ENCODE measurements around the gene AIPL1. TPM values are rescaled to one million over a fixed set of nuclear protein-coding genes. Genes with fewer than 3 reads are reported as not detected.

AIPL1 gene
- total RNA-seq, 2 experiments from 2014 or later: not detected

DNA sequence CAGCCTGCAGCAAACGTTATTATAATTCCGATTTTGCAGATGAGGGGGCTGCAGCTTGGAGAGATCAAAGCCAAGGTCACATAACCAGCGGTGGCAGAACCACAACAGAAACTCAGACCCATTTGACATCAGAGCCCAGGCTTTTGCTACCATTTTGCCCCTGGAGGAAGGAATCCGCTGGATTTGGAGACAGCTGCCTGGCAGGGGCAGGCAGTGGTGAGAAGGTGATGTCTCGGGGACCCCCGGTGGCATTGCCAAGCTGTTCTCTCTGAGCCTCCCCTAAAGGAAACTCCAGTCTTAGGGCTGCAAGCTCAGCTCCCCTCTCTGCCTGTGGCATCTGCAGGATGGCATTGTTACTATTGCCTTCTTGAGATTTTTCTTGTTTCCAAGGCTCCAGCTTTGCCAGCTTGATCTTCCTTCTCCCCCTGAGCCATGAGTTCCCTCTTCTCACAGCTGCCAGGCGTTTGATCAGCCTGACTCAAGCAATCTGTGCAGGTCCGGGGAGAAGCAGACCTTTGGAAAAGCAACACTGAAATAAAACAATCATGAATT is 40.8 kb downstream of the AIPL1 start:
- Histone ChIP-seq H3K4me1 (ENCODE audit: insufficient read depth, low read length, poor library complexity, severe bottlenecking) (no peaks in the 10 kb centered on the region), H3K9me3 (ENCODE audit: low read length) (no peaks in the 10 kb centered on the region), H3K79me2 (ENCODE audit: insufficient read depth, low read depth, low read length) (no peaks in the 10 kb centered on the region), H2AFZ (ENCODE audit: low read length) (no peak overlapping the region), H3K36me3 (ENCODE audit: insufficient read depth, low read length) (no peaks in the 10 kb centered on the region), H4K20me1 (ENCODE audit: insufficient read depth, low read length) (no peaks in the 10 kb centered on the region), H3K27ac (ENCODE audit: low read depth, low read length, poor library complexity, severe bottlenecking) (no peak overlapping the region), H3K4me2 (ENCODE audit: low read length) (no peak overlapping the region), H3K9me2 (ENCODE audit: insufficient read depth, low read length) (no peaks in the 10 kb centered on the region), H3K4me3 (ENCODE audit: low read depth, low read length, poor library complexity, severe bottlenecking) (no peak overlapping the region)
- no TSS peak for BruUV-seq (replicated peaks)
- intact Hi-C loops (cut with micrococcal nuclease; ENCODE audit: unreplicated experiment): no loop called here
- ChIA-PET POLR2A (no interaction called here), CTCF (ENCODE audit: unreplicated experiment) (no interaction called here)
- no peak for DNase-seq (ENCODE audit: low spot score)
- TF ChIP-seq, protein P1, sequence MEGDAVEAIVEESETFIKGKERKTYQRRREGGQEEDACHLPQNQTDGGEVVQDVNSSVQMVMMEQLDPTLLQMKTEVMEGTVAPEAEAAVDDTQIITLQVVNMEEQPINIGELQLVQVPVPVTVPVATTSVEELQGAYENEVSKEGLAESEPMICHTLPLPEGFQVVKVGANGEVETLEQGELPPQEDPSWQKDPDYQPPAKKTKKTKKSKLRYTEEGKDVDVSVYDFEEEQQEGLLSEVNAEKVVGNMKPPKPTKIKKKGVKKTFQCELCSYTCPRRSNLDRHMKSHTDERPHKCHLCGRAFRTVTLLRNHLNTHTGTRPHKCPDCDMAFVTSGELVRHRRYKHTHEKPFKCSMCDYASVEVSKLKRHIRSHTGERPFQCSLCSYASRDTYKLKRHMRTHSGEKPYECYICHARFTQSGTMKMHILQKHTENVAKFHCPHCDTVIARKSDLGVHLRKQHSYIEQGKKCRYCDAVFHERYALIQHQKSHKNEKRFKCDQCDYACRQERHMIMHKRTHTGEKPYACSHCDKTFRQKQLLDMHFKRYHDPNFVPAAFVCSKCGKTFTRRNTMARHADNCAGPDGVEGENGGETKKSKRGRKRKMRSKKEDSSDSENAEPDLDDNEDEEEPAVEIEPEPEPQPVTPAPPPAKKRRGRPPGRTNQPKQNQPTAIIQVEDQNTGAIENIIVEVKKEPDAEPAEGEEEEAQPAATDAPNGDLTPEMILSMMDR (conservative IDR thresholded peaks at IDR 0.05; ENCODE audit: low read length): no peak
- no peak for TF ChIP-seq EZH2phosphoT487 (IDR thresholded peaks at IDR 0.05; ENCODE audit: borderline replicate concordance, low read depth, low read length)

DNA sequence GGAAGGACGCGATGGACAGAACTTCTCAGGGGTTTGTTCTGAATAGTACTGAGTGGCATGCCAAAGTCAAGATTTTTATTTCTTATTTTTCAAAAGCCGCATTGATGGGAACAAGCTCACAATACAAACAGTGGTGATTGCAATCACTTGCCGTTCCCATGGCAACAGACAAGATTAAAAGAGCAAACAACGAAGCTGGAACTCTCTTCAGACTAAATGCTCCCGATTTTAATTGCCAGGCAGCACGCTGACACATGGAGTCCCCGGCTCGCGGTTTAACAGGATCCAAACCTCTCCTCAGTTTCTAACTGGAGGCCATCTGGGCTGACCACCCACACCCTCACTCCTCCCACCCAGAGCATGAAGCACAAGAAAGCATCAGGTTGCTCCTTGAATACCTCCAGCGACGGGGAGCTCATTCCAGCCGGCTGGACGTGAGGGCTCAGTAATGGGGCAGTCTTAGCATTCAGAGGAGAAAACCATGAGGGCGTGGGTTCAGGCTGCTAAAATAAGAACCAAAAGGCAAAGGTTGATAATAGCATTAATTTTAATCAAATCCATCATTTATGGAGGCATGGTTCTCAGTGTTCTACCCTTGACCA is 41.5 kb downstream of the AIPL1 start:
- no peak for DNase-seq (ENCODE audit: low spot score)
- no peaks in the 10 kb centered on the region for H3K36me3 ChIP-seq (ENCODE audit: insufficient read depth, low read length)
- no peak overlapping the region for H3K4me2 ChIP-seq (ENCODE audit: low read length)
- H2AFZ ChIP-seq (ENCODE audit: low read length): no peak overlapping the region
- H3K4me1 ChIP-seq (ENCODE audit: insufficient read depth, low read length, poor library complexity, severe bottlenecking): no peaks in the 10 kb centered on the region
- no TSS peak for BruUV-seq (replicated peaks)
- TF ChIP-seq, protein P1 (conservative IDR thresholded peaks at IDR 0.05; ENCODE audit: low read length): no peak
- TF ChIP-seq EZH2phosphoT487 (IDR thresholded peaks at IDR 0.05; ENCODE audit: borderline replicate concordance, low read depth, low read length): no peak
- no peak overlapping the region for H3K27ac ChIP-seq (ENCODE audit: low read depth, low read length, poor library complexity, severe bottlenecking)
- ChIA-PET CTCF (ENCODE audit: unreplicated experiment) (no interaction called here), POLR2A (no interaction called here)
- no peaks in the 10 kb centered on the region for H4K20me1 ChIP-seq (ENCODE audit: insufficient read depth, low read length)
- no peaks in the 10 kb centered on the region for H3K9me2 ChIP-seq (ENCODE audit: insufficient read depth, low read length)
- intact Hi-C loops (cut with micrococcal nuclease; ENCODE audit: unreplicated experiment): no loop called here
- no peaks in the 10 kb centered on the region for H3K79me2 ChIP-seq (ENCODE audit: insufficient read depth, low read depth, low read length)
- no peak overlapping the region for H3K4me3 ChIP-seq (ENCODE audit: low read depth, low read length, poor library complexity, severe bottlenecking)
- no peaks in the 10 kb centered on the region for H3K9me3 ChIP-seq (ENCODE audit: low read length)

DNA sequence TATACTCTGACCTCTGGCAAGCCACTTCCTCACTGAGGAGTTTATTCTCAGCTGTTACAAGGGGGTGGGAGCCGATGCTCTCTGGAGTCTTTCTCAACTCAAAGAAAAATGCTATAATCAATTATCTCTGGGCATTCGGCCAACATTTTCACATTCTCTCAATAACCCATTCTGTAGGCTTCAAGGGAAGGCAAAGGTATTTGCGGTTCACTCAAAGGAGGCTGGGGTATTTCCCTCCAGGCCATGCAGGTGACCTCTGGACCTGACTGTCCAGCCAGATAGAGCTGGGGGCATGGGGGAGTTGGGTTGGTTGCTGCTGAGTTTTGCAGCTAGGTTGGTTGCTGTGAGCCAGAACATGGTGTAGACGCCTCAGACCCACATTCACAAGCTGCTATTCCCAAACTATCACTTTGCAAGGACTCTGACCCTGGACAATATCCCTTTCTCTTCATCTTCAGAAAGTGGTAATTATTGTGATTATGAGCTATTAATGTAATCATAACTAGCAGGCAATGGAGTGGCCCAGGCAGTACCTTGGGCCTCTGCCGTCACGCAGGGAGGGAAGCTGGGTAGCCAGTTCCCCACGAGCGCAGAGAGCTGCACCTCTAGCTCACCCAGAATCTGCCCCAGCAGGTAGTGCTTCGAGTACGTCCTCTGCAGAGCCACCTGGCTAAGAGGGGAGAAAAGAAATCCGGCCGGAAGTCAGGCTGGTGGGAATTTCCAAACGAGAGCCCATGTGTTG is 42.1 kb downstream of the AIPL1 start:
- CTCF ChIA-PET (ENCODE audit: unreplicated experiment): no interaction called here

More for the DNA sequence above, 42.1 kb downstream of the AIPL1 start:
- no peak for DNase-seq (ENCODE audit: low spot score)
- H3K4me1 ChIP-seq (ENCODE audit: insufficient read depth, low read length, poor library complexity, severe bottlenecking): no peaks in the 10 kb centered on the region
- H3K27ac ChIP-seq (ENCODE audit: low read depth, low read length, poor library complexity, severe bottlenecking): no peak overlapping the region
- TF ChIP-seq, protein P1 (conservative IDR thresholded peaks at IDR 0.05; ENCODE audit: low read length): no peak
- TF ChIP-seq EZH2phosphoT487 (IDR thresholded peaks at IDR 0.05; ENCODE audit: borderline replicate concordance, low read depth, low read length): no peak
- BruUV-seq (replicated peaks): no TSS peak
- POLR2A ChIA-PET: interaction anchor here (0.6 kb wide), 1 partner anchor 511 kb away, joined by 3 read pairs; no protein-coding TSS in a partner anchor
- intact Hi-C loops (cut with micrococcal nuclease; ENCODE audit: unreplicated experiment): no loop called here
- H3K36me3 ChIP-seq (ENCODE audit: insufficient read depth, low read length): no peaks in the 10 kb centered on the region
- H4K20me1 ChIP-seq (ENCODE audit: insufficient read depth, low read length): no peaks in the 10 kb centered on the region
- no peak overlapping the region for H3K4me3 ChIP-seq (ENCODE audit: low read depth, low read length, poor library complexity, severe bottlenecking)
- H3K9me2 ChIP-seq (ENCODE audit: insufficient read depth, low read length): no peaks in the 10 kb centered on the region
- H3K9me3 ChIP-seq (ENCODE audit: low read length): no peaks in the 10 kb centered on the region
- no peak overlapping the region for H3K4me2 ChIP-seq (ENCODE audit: low read length)
- no peak overlapping the region for H2AFZ ChIP-seq (ENCODE audit: low read length)
- H3K79me2 ChIP-seq (ENCODE audit: insufficient read depth, low read depth, low read length): no peaks in the 10 kb centered on the region
